Fibroblast of upper back skin (primary cell): ENCODE results near the gene RIN3.

Experiments used
- DNase-seq: peaks from one replicate; pipeline ENCODE4 v3.0.0-alpha.2; 2013

RIN3 gene

DNA sequence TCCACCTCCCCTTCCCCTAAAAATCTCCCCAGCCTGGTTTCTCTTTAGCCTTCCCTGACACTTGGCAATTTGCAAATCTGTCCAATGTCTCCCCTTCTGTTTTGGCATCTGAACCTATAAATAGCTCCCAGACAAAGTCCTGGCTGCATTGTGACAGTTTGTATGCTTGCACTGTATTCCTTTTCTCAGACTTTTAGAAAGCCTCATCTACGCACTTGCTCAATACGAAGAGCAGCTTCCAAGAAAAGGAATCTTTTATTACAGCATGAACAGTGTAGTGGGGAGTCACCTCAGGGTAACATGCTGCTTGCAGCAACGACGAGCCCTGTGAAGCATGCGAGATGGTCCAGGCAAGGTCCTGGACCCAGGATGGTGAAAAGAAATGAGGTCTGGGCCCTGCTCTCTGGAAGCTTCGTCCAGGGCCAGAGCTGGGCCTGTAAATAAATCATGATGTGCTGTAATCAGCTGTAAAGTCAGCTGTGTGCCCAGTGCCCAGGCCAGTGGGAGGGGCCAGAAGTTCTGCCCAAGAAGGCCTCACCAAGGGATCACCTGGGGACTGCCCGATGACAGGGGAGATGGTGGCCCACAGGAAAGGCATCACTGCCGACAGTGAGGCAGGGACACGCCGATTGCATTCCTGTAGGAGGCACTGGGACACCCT is 88.3 kb downstream of the RIN3 start:
- DNase-seq: no peak

DNA sequence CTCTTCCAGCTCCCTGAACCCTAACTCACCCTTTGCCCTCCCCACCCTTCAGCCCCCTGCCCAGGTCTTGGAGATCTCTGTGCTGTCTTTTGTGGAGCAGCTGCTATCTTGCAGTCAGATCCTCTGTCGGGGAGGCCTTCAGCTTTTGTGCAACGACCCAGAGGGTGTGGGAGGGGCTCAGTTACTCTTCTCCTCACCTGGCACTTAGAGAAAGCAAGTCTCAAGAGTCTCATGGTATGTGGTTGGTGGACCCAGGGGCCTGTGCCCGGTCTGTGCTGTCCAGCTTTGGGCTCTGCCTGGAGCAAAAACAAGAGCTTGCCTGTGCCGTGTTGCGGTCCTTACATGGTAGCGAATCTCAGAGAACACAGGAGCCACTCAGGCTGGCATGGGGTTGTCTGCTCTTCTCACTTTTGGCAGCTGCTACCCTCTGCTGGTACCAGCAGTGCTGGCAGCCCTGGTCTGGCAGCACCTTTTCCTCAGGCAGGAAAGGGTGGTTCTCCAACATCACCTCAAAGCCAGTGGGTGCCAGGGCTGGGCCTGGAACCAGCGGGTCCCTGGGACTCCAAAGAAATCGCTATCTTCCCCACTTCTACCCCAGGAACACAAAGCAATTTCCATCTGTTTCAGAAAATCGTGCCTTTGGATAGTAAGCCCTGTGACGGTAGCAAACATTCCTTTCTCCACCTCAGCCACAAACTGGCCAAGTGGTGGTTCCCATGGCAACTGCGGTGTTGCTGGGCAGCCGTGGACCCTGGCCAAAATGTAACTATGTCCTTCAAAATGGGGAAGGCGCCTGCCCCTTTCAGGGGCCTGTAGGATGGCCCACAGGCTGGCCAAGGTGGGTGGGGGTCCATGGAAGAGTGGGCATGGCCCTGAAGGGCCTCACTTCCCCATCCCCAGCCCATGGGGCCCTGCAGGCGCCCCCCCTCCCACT is 90.0 kb downstream of the RIN3 start:
- peak; percentile 88 for DNase-seq

- DNase-seq: no peak
Observed at GRCh38 chr14:92605274-92605940, 91.8 kb downstream of the RIN3 start.

- DNase-seq: no peak
Observed at GRCh38 chr14:92607251-92607650, 93.7 kb downstream of the RIN3 start.

- peak; percentile 79 for DNase-seq
Observed at GRCh38 chr14:92607702-92608429, 94.3 kb downstream of the RIN3 start.

- no peak for DNase-seq
Observed at GRCh38 chr14:92609955-92610354, 96.4 kb downstream of the RIN3 start.

DNA sequence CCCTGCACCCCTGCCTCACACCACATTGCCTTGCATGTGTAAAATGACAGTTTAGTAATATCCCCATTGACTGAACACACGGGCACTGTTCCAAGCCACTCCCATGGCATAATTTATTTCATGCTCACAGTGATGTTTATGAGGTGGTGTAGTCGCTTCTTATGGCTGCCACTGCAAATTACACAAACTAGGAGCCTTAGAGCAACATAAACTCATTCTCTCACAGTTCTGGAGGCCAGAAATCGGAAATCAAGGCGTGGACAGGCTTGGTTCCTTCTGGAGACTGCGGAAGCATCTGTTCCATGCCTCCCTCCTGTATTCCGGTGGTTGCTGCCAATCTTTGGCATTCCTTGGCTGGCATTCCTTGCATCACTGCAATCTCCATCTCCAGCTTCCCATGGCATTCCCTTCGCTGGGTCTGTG is 97.3 kb downstream of the RIN3 start:
- no peak for DNase-seq

GRCh38 chr14:92613008-92613658 is 99.6 kb downstream of the RIN3 start:
- peak; percentile 30 for DNase-seq

DNA sequence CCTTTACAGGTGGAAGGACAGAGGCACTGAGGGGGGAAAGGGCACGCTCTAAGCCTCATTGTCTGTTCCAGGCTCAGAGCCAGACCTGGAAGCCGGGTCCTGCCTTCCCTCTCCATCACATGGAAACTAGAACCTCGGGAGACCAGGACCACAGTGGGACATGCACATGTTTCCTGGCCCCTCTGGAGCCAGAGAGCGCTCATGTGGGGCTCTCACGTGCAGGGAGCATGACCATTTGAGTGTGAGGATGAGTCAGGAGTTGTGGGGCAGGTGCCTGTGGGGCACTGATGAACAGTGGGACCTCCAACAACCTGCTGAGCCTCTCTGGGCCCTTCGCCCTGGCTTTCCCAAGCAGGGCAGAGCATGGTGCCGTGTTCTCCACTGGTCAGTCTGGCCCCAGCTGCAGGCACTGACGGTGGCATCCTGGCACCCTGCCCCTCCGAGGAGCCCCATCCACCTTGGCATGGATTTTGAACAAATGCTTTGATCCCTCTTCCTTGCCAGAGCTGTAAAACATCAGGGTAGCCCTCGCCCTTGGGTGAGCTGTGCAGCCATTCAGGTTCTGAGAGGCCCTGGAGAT is 100.2 kb downstream of the RIN3 start:
- DNase-seq: no peak

GRCh38 chr14:92615451-92615850 is 101.9 kb downstream of the RIN3 start:
- no peak for DNase-seq

GRCh38 chr14:92616178-92616577 is 102.6 kb downstream of the RIN3 start:
- no peak for DNase-seq

DNA sequence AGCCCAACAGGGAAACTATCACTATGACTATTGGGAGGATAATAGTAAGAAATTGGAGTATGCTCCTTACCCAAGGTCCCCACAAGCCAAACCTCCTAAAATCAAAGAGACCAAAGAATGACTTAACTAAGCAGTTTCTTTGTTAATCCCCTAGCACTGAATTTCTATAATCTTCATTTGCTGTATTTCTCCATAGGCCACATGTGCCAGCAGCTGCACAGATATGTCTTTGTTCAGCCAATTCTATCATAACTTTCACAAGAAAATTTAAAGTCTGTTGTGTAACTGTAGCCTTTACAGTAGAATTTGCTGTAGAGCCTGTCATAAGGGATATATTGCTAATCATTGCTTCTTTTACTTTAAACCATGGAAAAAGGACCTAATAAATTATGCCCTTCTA is 104.0 kb downstream of the RIN3 start:
- no peak for DNase-seq

DNA sequence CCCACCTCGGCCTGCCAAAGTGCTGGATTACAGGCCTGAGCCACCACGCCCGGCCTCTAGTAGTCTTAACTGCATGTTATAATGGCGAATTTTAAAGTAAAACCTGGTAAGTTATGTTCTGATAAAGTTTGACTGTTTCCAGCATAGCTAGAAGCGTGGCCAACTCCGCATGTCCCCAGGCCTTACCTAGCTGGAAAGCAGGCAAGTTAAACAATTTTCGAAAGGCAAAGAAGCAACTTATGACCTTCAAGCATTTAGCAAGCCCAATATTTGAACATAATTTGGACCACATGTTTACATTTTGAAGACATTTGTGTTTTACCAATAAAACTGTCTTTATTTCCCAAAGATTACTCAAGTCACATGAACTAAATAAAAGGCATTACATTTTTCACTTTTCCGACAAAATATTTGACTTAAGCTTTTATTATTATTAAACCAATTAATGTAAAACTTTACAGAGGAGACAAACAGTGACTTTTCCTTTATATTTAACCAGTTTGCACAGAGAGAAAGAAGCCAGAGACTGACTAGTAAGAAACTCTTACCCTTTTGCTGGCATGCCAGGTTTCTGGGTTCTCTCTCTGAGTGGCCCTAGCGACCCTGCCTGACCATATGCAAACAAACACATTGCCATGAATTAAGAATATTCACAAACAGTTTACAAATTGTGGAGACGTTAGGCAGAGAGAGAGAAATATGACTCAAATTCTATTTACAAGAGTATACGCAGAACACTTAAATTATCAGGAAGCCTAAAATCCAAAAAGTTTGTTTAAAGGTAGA is 106.3 kb downstream of the RIN3 start:
- no peak for DNase-seq

DNA sequence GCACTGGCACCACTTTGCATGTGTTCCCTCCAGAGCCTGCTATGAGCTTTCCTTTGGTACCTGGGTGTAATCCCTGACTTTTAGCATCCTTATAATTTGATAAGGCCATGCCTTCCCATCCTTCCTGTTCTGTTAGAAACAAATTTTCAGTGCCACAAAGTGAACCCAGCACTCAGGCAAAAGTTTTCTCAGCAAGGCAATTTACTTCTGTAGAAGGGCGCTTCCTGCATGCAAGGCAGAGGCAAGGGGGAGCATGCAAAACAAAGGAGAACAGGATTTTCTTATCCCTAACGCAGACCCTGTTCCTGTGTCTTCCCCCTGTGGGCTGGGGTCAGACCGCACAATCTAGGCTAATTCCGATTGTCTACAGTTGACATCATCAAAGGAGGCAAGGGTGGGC is 108.7 kb downstream of the RIN3 start:
- no peak for DNase-seq

- no peak for DNase-seq
Observed at GRCh38 chr14:92624764-92625163, 111.2 kb downstream of the RIN3 start.

DNA sequence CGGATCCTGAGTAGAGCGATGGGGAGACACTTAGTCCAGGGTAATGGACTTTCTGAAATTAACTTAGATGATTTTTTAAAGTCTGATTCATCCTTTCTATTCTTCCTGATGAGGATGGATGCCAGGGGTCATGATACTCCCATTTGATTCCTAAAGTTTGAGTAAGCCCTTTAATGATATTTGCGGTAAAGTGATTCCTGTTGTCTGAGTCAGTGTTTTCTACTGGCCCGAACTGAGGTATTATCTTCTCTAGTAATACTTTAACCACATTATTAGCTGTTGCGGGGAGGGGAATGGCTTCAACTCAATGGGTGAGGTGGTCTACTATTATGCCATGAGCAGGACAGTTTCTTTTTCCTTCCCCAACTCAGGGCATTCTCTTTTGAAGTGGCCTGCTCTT is 111.6 kb downstream of the RIN3 start:
- DNase-seq: peak; percentile 98

DNA sequence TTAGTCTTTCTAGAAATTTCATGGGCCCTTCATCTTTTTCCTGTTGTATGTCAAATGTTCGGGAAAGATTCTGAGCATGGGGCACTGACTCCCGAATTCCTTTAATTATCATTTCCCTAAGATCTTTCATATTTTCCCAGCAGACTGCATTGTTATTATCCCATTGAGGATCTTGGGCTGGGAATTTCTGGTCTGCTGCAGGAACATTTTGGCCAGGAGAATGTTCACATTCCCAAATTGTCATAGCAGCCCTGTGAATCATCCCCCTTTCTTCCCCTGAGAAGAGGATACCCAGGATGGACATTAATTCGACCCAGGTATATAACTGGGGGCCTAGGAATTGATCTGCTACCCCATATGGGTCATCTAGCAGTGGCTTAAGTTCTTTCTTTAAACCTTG is 112.5 kb downstream of the RIN3 start:
- peak; percentile 59 for DNase-seq

DNA sequence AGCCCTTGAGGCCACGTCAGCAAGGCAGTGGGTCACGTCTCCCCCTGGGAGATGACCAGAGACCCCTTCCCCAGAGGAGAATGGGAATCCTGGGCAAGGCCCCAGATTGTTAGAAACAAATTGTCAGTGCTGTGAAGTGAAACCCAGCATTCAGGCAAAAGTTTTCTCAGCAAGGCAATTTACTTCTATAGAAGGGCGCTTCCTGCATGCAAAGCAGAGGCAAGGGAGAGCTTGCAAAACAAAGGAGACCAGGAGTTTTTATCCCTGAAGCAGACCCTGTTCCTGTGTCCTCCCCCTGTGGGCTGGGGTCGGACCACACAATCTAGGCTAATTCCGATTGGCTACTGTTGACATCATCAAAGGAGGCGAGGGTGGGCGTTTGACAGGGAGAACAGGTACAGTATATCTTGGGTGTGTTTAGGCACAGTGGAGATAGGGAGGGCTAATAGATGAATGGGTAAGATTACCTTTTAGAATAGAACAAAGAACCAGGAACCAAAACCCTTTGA is 114.2 kb downstream of the RIN3 start:
- no peak for DNase-seq

DNA sequence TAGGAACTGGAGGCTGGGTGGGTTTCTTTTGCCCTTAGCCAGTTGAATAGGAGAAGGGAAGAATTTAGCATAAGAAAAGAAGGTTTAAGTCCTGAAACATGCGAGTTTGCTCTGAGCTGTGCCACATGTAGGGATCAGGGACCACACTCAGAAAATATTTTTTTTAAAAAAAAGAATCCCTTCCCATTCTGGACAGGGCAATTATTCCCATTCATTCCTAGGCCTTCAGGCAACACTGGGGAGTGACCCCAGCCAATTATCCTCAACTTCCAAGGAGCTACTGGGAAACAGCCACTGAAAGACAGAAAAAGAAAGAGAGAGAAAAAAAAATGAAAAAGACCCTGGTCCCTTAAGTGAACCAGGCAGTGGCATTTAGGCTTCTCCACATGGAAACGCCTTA is 115.1 kb downstream of the RIN3 start:
- DNase-seq: no peak

DNA sequence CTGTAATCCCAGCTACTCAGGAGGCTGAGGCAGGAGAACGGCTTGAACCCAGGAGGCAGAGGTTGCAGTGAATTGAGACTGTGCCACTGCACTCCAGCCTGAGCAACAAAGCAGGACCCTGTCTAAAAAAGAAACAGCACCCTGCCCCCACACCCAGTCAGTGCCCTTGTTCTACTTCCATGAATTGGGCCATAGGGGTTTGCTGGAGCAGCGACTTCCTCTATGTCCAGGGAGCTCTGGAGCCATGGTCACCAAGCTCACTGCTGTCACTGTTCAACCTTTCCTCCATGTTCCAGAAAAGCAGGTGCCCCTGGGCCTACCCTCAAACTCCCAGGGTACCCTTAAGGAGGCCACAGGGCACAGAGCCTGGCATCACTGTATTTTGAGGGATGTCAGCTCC is 116.8 kb downstream of the RIN3 start:
- DNase-seq: no peak

DNA sequence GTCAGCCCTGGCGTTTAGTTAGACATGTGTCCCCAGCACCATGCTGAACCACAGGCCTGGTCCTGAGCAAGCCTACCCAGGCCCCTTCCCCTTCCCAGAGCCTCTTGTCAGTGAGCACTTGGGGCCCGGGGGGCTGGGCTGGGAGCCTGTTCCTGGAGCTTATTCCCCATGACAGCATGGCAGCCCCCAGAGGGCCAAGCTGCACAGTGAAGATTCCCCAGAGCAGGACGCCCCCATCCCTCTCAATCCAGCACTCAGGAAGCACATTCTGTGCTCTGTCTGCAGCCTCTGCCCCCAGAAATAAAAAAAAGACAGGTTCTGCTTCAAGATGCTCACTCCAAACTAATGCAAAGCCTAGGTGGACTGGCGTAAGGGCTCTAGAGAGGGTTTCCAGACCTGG is 117.5 kb downstream of the RIN3 start:
- DNase-seq: no peak
